Brain microvascular endothelial cell (primary cell): ENCODE measurements around the gene CACNA1D.

Source experiments
- DNase-seq: peaks from one replicate; pipeline ENCODE4 v3.0.0-alpha.2; 2020
- H3K27ac ChIP-seq: fragments of 250-450 bp; sonication (Bioruptor Pico); 2 replicates; pipeline ENCODE4 v1.5.1; 2020; ENCODE audit warnings: mild to moderate bottlenecking, moderate library complexity
- H3K27me3 ChIP-seq: fragments of 250-450 bp; sonication (Bioruptor Pico); replicated peaks from 2 replicates; pipeline ENCODE4 v1.5.1; 2020; ENCODE audit warnings: mild to moderate bottlenecking
- H3K36me3 ChIP-seq: fragments of 250-450 bp; sonication (Bioruptor Pico); replicated peaks from 2 replicates; pipeline ENCODE4 v1.5.1; 2020; ENCODE audit warnings: mild to moderate bottlenecking
- H3K4me3 ChIP-seq: 2 replicates; pipeline ENCODE4 v1.5.1; 2011; ENCODE audit warnings: low read depth, mild to moderate bottlenecking, control low read depth, low read length, moderate library complexity
- CTCF ChIP-seq: IDR thresholded peaks from 2 replicates; pipeline ENCODE4 v1.5.1; 2011; ENCODE audit warnings: low read depth, mild to moderate bottlenecking, moderate library complexity, low read length, control low read depth, inconsistent platforms; ENCODE audit errors: missing control alignments
- in situ Hi-C: cut with HindIII; loops from 2 replicates; pipeline ENCODE4 v1.10.0; 2017; ENCODE audit warnings: low sequenced_read_pairs, low pct_ligation_motif_present

CACNA1D gene

GRCh38 chr3:53506110-53506762 lies 11.8 kb downstream of the CACNA1D start:
- Histone ChIP-seq H3K27ac (no peak overlapping the region), H3K36me3 (no peaks in the 10 kb centered on the region), H3K4me3 (no peak overlapping the region), H3K27me3 (peaks cover 3% of the 10 kb centered on the region)
- TF ChIP-seq CTCF, result no peak
- in situ Hi-C loops, result no loop called here
- DNase-seq, result no peak

- H3K27ac ChIP-seq, result no peak overlapping the region
- no peak for TF ChIP-seq CTCF
- no peaks in the 10 kb centered on the region for H3K27me3 ChIP-seq
- no peaks in the 10 kb centered on the region for H3K36me3 ChIP-seq
- H3K4me3 ChIP-seq, result no peak overlapping the region
- DNase-seq, result no peak
- in situ Hi-C loops, result no loop called here
Measured at GRCh38 chr3:53506763-53507145, 12.3 kb downstream of the CACNA1D start.

- no peak for TF ChIP-seq CTCF
- Histone ChIP-seq H3K4me3 (no peak overlapping the region), H3K27ac (no peak overlapping the region), H3K36me3 (no peaks in the 10 kb centered on the region), H3K27me3 (no peaks in the 10 kb centered on the region)
- in situ Hi-C loops, result no loop called here
- DNase-seq, result no peak
Measured at GRCh38 chr3:53509494-53509893, 15.1 kb downstream of the CACNA1D start.

GRCh38 chr3:53510508-53510907 lies 16.1 kb downstream of the CACNA1D start:
- Histone ChIP-seq H3K36me3 (no peaks in the 10 kb centered on the region), H3K27ac (no peak overlapping the region), H3K27me3 (no peaks in the 10 kb centered on the region), H3K4me3 (no peak overlapping the region)
- TF ChIP-seq CTCF, result no peak
- no peak for DNase-seq
- in situ Hi-C loops, result no loop called here

GRCh38 chr3:53511246-53511645 lies 16.8 kb downstream of the CACNA1D start:
- no peak for DNase-seq
- Histone ChIP-seq H3K27me3 (no peaks in the 10 kb centered on the region), H3K27ac (no peak overlapping the region), H3K4me3 (no peak overlapping the region), H3K36me3 (no peaks in the 10 kb centered on the region)
- in situ Hi-C loops, result no loop called here
- no peak for TF ChIP-seq CTCF

- in situ Hi-C loops, result no loop called here
Measured at GRCh38 chr3:53513556-53514190, 19.3 kb downstream of the CACNA1D start.

More at GRCh38 chr3:53513556-53514190, 19.3 kb downstream of the CACNA1D start:
- no peaks in the 10 kb centered on the region for H3K27me3 ChIP-seq
- H3K27ac ChIP-seq, result no peak overlapping the region
- no peaks in the 10 kb centered on the region for H3K36me3 ChIP-seq
- DNase-seq, result no peak
- H3K4me3 ChIP-seq, result no peak overlapping the region
- peak; percentile 41 for TF ChIP-seq CTCF
